Body of pancreas (tissue), 4 donors: ENCODE data around the gene OSTF1.

Source experiments
- POLR2A ChIP-seq, 3 donors: fragments of 450-650 bp; IDR thresholded peaks; one replicate each; pipeline ENCODE4 v1.6.1; 2016; ENCODE audit warnings: antibody characterized with exemption in 3 of 3, mild to moderate bottlenecking in 2 of 3
- TF ChIP-seq, protein P1 (sequence below), 7 experiments: fragments of 450-650 bp in 4 of 7; fragments of 200-600 bp in 3 of 7; sonication (generic) in 3 of 7; IDR thresholded peaks; one replicate each; pipeline ENCODE4 v1.5.1; 2016 to 2019; ENCODE audit warnings: antibody characterized with exemption in 7 of 7

DNA sequence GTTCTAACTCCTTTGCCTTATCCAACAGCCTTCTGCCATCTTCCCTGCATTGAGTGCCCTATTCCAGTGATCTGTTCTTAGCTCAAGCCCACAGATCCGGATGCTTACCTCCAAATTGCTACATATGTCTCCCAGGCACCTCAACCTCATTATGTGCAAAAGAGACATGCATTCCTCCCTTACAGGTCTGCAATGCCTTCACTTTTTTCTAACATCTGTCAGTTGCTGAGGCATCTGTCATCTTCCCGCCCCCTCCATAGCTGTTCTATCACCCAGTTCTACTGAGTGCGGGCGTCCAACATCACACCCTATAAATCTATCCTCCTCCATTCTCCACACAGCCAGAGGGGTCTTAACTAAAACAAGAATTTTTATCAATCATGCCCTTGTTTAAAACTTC lies 20.4 kb upstream of the OSTF1 start:
- TF ChIP-seq, protein P1, sequence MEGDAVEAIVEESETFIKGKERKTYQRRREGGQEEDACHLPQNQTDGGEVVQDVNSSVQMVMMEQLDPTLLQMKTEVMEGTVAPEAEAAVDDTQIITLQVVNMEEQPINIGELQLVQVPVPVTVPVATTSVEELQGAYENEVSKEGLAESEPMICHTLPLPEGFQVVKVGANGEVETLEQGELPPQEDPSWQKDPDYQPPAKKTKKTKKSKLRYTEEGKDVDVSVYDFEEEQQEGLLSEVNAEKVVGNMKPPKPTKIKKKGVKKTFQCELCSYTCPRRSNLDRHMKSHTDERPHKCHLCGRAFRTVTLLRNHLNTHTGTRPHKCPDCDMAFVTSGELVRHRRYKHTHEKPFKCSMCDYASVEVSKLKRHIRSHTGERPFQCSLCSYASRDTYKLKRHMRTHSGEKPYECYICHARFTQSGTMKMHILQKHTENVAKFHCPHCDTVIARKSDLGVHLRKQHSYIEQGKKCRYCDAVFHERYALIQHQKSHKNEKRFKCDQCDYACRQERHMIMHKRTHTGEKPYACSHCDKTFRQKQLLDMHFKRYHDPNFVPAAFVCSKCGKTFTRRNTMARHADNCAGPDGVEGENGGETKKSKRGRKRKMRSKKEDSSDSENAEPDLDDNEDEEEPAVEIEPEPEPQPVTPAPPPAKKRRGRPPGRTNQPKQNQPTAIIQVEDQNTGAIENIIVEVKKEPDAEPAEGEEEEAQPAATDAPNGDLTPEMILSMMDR (IDR thresholded peaks at IDR 0.05) = no peak
- TF ChIP-seq POLR2A (IDR thresholded peaks at IDR 0.05) = no peak
